NT2/D1 (cell line): ENCODE data around the gene PLXNB2.

Source experiments
- DNase-seq: peaks from one replicate; pipeline ENCODE4 v3.0.0-alpha.2; 2011; ENCODE audit warnings: low read depth, low spot score
- H3K27me3 ChIP-seq: 2 replicates; pipeline ENCODE4 v1.6.0; 2011; ENCODE audit warnings: mild to moderate bottlenecking; ENCODE audit not compliant: insufficient read length, insufficient read depth
- H3K36me3 ChIP-seq: 2 replicates; pipeline ENCODE4 v1.6.1; 2011; ENCODE audit warnings: mild to moderate bottlenecking, low read length, mixed read lengths; ENCODE audit not compliant: insufficient read depth, insufficient read length
- H3K4me1 ChIP-seq: 2 replicates; pipeline ENCODE4 v1.5.1; 2011; ENCODE audit not compliant: insufficient read depth, insufficient read length
- H3K4me3 ChIP-seq: 2 replicates; pipeline ENCODE4 v1.5.1; 2011; ENCODE audit warnings: low read depth; ENCODE audit not compliant: insufficient read length
- H3K9ac ChIP-seq: 2 replicates; pipeline ENCODE4 v1.6.0; 2011; ENCODE audit warnings: low read depth; ENCODE audit not compliant: insufficient read length
- H3K9me3 ChIP-seq: 2 replicates; pipeline ENCODE4 v1.5.1; 2011; ENCODE audit warnings: mild to moderate bottlenecking, low read length; ENCODE audit not compliant: insufficient read depth
- SUZ12 ChIP-seq: IDR thresholded peaks from 2 replicates; pipeline ENCODE4 v1.6.1; 2011; ENCODE audit not compliant: insufficient read length, insufficient read depth; ENCODE audit errors: extremely low read depth
- YY1 ChIP-seq: IDR thresholded peaks from 2 replicates; pipeline ENCODE4 v1.6.1; 2011; ENCODE audit not compliant: insufficient read length, insufficient read depth
- ZNF274 ChIP-seq: IDR thresholded peaks from 2 replicates; pipeline ENCODE4 v1.6.1; 2011; ENCODE audit warnings: mild to moderate bottlenecking, low read depth, low read length

PLXNB2 gene

DNA sequence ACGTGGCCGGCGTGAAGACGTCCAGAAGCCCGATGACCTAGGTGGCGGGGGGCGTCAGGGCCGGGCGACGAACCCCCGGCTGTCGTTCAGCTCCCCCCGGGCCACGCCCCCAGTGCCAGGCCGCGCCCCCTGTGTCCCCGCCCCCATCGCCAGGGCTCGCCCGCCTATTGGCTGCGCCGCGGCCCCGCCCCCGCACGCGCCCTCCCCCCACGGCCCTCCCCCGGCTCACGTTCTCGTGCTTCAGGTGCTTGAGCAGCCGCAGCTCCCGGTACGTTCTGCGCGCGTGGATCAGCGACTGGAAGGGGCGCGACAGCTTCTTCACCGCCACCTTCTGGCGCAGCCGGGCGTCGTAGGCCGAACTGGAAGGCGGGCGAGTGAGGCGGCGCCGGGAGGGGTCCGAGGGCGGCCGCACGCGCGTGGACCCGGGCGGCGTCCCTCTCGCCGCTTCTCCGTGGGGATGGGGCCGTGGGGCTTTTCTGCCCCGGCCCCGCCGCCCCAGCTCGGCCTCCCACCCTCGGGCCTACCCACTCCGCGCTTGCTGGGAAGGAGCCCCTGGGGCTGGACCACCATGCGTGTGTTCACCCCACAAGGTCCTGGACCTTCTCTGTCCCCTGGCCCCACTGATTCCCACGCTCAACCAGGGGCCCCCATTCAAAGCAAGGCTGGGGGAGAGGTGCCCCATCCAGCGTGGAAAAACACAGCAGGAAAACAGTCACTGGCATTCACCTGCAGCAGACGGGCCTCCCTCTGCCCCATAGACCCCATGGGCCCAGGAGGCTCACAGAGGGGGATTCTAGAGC lies 39.7 kb downstream of the PLXNB2 start:
- no peak for DNase-seq
- TF ChIP-seq ZNF274, result no peak
- TF ChIP-seq SUZ12, result no peak
- TF ChIP-seq YY1, result no peak
- Histone ChIP-seq H3K4me3 (no peak overlapping the region), H3K36me3 (no peaks in the 10 kb centered on the region), H3K27me3 (peaks cover 25% of the 10 kb centered on the region), H3K4me1 (peaks cover 13% of the 10 kb centered on the region), H3K9me3 (no peaks in the 10 kb centered on the region; the same call in 1 of the 2 replicates), H3K9ac (no peak overlapping the region)

DNA sequence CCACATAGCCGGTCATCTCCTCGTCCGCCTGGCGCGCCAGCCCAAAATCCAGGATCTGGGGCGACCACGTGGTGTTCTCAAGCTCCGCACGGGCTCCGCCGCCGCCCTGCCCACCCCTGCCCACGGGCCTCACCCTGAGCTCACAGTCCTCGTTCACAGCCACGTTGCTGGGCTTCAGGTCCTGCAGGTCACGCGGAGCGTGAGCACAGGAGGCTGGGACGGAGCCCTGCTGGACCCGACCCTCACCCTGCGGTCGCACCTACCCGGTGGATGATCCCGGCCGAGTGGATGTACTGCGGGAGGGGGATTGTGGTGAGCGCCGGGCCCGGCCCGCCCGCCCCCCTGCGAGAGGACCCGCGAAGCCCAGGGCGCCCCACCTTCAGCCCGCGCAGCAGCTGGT lies 40.5 kb downstream of the PLXNB2 start:
- no peak overlapping the region for H3K4me3 ChIP-seq
- no peaks in the 10 kb centered on the region for H3K36me3 ChIP-seq
- TF ChIP-seq ZNF274 (no peak), SUZ12 (no peak), YY1 (no peak)
- H3K4me1 ChIP-seq, result peaks cover 16% of the 10 kb centered on the region
- peaks cover 25% of the 10 kb centered on the region for H3K27me3 ChIP-seq
- H3K9ac ChIP-seq, result no peak overlapping the region
- DNase-seq, result no peak
- no peaks in the 10 kb centered on the region; the same call in 1 of the 2 replicates for H3K9me3 ChIP-seq

DNA sequence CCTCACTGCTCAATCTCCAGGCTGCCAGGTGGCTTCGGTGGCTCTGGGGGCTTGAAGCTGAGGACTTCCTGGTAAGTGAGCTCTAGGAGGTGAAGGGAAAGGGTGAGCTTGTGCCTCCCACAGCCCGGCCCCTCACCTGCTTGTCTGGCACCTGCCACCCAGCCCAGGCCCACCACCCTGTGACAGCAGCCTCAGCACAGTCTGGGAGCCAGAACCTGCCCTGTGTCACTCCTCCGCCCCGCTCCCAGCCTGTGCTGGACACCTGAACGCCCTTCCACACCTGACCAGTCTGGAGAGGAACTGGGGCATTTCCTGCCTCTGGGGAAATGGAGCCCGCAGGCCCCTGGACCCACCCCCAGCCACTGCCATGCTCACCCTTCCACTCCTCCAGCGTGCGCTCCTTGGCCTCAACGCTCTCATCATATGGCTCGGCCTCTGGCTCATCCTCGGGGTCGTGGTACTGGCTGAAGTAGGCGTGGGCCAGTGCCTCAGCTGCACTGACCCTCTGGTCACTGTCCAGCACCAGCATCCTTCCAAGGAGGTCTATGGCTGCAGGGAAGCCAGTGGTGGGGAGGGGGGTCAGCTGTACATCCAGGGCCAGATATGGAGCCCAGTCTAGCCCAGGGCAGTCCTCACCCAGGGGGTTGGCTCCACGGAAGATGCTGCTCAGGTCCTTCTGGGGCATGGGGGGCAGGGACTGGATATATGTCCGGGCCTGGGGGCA lies 42.3 kb downstream of the PLXNB2 start:
- Histone ChIP-seq H3K9me3 (no peaks in the 10 kb centered on the region; the same call in 1 of the 2 replicates), H3K4me3 (no peak overlapping the region), H3K4me1 (peaks cover 17% of the 10 kb centered on the region), H3K27me3 (peaks cover 14% of the 10 kb centered on the region), H3K9ac (no peak overlapping the region), H3K36me3 (no peaks in the 10 kb centered on the region)
- TF ChIP-seq SUZ12, result no peak
- TF ChIP-seq YY1, result no peak
- no peak for TF ChIP-seq ZNF274
- no peak for DNase-seq

DNA sequence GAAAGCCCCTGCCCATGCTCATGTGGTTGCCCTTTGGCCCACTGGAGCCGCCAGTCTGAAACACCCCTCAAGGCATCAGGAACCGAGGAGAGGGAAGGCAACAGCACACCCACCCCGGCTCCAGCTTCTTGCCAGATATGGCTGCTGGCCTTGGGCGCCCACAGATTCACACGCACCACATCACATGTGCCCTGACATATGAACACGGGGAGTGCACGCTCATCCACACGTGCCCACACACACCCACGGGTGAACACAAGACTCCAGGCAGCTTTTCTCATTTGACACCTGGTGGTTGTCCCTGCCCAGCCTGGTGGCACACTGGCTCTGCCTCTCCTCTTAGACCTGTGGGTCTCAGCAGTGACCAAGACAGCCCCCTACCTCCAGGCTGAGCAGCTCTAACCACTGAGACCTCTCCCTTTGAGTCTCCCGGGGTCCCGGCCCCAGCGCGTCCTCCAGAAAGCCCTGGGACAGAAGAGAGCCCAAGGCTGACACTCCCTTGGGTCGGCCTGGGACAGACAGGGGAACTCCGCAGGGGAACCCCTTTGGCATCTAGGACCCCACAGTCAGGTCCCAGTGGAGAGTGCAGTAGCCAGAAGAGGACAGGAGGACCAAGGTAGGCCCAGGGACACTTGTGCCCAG lies 43.2 kb downstream of the PLXNB2 start:
- DNase-seq, result no peak
- Histone ChIP-seq H3K27me3 (peaks cover 9% of the 10 kb centered on the region), H3K4me1 (peaks cover 16% of the 10 kb centered on the region), H3K4me3 (no peak overlapping the region), H3K36me3 (no peaks in the 10 kb centered on the region), H3K9me3 (no peaks in the 10 kb centered on the region; the same call in 1 of the 2 replicates), H3K9ac (no peak overlapping the region)
- no peak for TF ChIP-seq ZNF274
- no peak for TF ChIP-seq SUZ12
- no peak for TF ChIP-seq YY1

DNA sequence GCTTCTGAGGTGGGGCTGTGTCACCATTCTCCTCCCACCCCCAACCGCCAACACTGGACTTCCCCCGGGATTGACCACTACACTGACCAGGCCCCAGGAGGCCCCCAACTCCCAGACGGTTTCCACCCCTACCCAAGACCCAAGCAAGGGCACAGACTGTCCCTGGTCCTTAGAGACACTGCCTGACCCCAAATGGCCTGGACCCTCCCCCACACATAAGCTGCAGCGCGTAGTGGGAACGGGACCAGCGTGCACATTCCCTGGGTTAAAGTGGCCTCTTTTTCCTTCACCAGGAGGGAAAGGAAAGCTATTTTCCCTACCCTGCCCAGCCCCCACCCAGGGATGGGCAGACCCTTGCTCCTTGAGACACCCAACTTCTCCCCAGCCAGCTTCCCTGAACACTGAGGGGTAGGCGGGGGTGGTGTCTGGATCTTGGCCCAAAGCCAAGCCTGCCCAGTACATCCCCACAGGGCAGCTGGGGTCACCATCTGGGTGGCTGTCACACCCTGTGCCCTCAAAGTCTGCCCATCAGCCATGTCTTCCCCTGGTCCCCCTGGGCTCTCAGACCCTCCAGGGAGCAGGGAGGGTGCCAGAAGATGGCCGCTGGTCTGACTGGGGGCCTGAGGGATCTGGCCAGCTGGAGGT lies 44.4 kb downstream of the PLXNB2 start:
- Histone ChIP-seq H3K4me3 (no peak overlapping the region), H3K9me3 (no peaks in the 10 kb centered on the region; the same call in 1 of the 2 replicates), H3K27me3 (peaks cover 4% of the 10 kb centered on the region), H3K36me3 (no peaks in the 10 kb centered on the region), H3K9ac (peak overlapping the region; percentile 36), H3K4me1 (peaks cover 19% of the 10 kb centered on the region)
- no peak for DNase-seq
- TF ChIP-seq YY1 (no peak), ZNF274 (no peak), SUZ12 (no peak)

DNA sequence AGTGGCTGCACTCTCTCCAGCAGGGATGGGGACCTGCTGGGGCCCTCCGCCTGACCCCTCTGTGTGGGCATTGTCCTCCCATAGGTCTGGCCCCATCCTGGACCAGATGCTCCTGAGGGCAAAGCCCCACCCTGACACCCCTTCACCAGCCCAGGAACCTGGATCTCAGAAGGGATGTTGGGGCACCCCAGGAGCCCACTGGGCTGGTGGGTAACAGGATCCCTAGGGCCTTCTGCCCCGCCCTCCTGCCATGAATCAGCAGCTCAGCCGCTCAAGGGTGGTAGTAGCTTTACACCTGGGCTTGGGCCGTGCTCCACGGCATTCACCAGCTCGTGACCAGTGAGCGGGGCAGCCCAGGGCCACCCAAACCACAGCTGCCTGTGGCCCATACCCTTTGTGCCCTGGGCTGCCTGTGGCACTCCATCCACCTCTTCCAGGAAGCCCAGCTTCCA lies 45.0 kb downstream of the PLXNB2 start:
- TF ChIP-seq ZNF274, result no peak
- no peak for TF ChIP-seq SUZ12
- no peak for TF ChIP-seq YY1
- Histone ChIP-seq H3K9me3 (no peaks in the 10 kb centered on the region; the same call in 1 of the 2 replicates), H3K9ac (peak overlapping the region; percentile 66), H3K4me1 (peaks cover 19% of the 10 kb centered on the region), H3K4me3 (no peak overlapping the region), H3K27me3 (peaks cover 4% of the 10 kb centered on the region), H3K36me3 (no peaks in the 10 kb centered on the region)
- no peak for DNase-seq
